Brain microvascular endothelial cell (primary cell): ENCODE data around the gene ALKBH8.

Experiments
- DNase-seq: peaks from one replicate; pipeline ENCODE4 v3.0.0-alpha.2; 2020
- H3K27ac ChIP-seq: fragments of 250-450 bp; sonication (Bioruptor Pico); 2 replicates; pipeline ENCODE4 v1.5.1; 2020; ENCODE audit warnings: mild to moderate bottlenecking, moderate library complexity
- H3K27me3 ChIP-seq: fragments of 250-450 bp; sonication (Bioruptor Pico); replicated peaks from 2 replicates; pipeline ENCODE4 v1.5.1; 2020; ENCODE audit warnings: mild to moderate bottlenecking
- H3K36me3 ChIP-seq: fragments of 250-450 bp; sonication (Bioruptor Pico); replicated peaks from 2 replicates; pipeline ENCODE4 v1.5.1; 2020; ENCODE audit warnings: mild to moderate bottlenecking
- H3K4me3 ChIP-seq: 2 replicates; pipeline ENCODE4 v1.5.1; 2011; ENCODE audit warnings: low read depth, mild to moderate bottlenecking, control low read depth, low read length, moderate library complexity
- CTCF ChIP-seq: IDR thresholded peaks from 2 replicates; pipeline ENCODE4 v1.5.1; 2011; ENCODE audit warnings: low read depth, mild to moderate bottlenecking, moderate library complexity, low read length, control low read depth, inconsistent platforms; ENCODE audit errors: missing control alignments
- in situ Hi-C: cut with HindIII; loops from 2 replicates; pipeline ENCODE4 v1.10.0; 2017; ENCODE audit warnings: low sequenced_read_pairs, low pct_ligation_motif_present

ALKBH8 gene

GRCh38 chr11:107605061-107606006 lies 39.8 kb upstream of the ALKBH8 start:
- no peak for DNase-seq
- in situ Hi-C loops, result no loop called here
- H3K36me3 ChIP-seq, result no peaks in the 10 kb centered on the region
- TF ChIP-seq CTCF, result no peak
- peaks cover 9% of the 10 kb centered on the region for H3K27me3 ChIP-seq
- H3K27ac ChIP-seq, result no peak overlapping the region
- no peak overlapping the region for H3K4me3 ChIP-seq

- DNase-seq, result no peak
- no peak overlapping the region for H3K27ac ChIP-seq
- no peaks in the 10 kb centered on the region for H3K36me3 ChIP-seq
- H3K4me3 ChIP-seq, result no peak overlapping the region
- H3K27me3 ChIP-seq, result peaks cover 26% of the 10 kb centered on the region
- TF ChIP-seq CTCF, result peak; percentile 80
- in situ Hi-C loops, result no loop called here
These were observed 32.9 kb upstream of the ALKBH8 start for GRCh38 chr11:107598225-107599139.

- peaks cover 41% of the 10 kb centered on the region for H3K27me3 ChIP-seq
- in situ Hi-C loops, result no loop called here
- no peak for DNase-seq
- H3K4me3 ChIP-seq, result no peak overlapping the region
- H3K36me3 ChIP-seq, result no peaks in the 10 kb centered on the region
- no peak overlapping the region for H3K27ac ChIP-seq
- TF ChIP-seq CTCF, result no peak
These were observed 29.2 kb upstream of the ALKBH8 start for GRCh38 chr11:107594736-107595135.

- no peak for DNase-seq
- Histone ChIP-seq H3K27me3 (peaks cover 41% of the 10 kb centered on the region), H3K4me3 (no peak overlapping the region), H3K36me3 (no peaks in the 10 kb centered on the region), H3K27ac (no peak overlapping the region)
- in situ Hi-C loops, result no loop called here
- TF ChIP-seq CTCF, result no peak
These were observed 28.4 kb upstream of the ALKBH8 start for GRCh38 chr11:107593951-107594350.

GRCh38 chr11:107592813-107593212 lies 27.3 kb upstream of the ALKBH8 start:
- no peak for DNase-seq
- no peaks in the 10 kb centered on the region for H3K36me3 ChIP-seq
- H3K4me3 ChIP-seq, result no peak overlapping the region
- H3K27me3 ChIP-seq, result peaks cover 41% of the 10 kb centered on the region
- no peak for TF ChIP-seq CTCF
- in situ Hi-C loops, result no loop called here
- no peak overlapping the region for H3K27ac ChIP-seq
